HuH-7 (cell line): ENCODE results near the gene CAMK1D.

Experiments used
- DNase-seq: peaks from one replicate; pipeline ENCODE4 v3.0.0; 2011; ENCODE audit warnings: low spot score

CAMK1D gene

DNA sequence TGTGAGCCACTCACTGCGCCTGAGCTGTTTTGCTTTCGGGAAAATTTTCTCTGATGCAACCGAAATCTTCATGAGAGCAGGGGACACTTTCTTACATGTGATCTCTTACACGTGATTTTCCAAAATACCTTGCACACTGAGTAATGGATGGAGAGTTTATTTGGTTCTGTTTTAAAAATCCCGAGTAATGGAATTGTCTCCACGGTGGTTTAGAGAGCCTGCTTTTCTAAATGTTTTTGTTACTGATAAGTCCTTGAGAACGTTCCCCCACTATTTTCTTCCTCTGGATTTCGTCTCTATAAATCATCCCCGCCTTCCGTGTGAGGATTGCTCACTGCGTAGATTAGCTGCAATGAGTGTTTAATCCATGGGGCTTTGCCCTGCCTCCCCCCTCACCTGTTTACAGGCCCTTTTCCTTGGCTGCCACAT is 25.7 kb downstream of the CAMK1D start:
- DNase-seq, result no peak

DNA sequence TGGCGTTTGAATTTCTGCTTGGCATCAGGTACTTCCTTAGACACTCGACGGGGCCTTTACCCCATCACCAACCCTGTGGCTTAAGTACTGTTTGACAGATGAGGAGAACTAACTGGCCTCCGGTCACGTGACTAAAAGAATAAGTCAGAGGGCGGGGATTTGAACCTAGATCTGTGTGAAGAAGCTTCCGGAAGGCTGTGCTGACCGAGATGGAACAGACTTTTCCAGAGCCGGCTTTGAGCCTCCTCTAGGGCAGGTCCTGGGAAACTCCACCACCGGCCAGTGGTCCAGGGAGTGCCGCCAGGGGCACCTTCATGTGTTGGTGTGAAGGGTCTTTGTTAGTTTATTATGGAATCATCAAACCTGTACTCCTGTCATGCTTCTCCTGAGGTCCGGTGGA is 26.9 kb downstream of the CAMK1D start:
- DNase-seq, result no peak

DNA sequence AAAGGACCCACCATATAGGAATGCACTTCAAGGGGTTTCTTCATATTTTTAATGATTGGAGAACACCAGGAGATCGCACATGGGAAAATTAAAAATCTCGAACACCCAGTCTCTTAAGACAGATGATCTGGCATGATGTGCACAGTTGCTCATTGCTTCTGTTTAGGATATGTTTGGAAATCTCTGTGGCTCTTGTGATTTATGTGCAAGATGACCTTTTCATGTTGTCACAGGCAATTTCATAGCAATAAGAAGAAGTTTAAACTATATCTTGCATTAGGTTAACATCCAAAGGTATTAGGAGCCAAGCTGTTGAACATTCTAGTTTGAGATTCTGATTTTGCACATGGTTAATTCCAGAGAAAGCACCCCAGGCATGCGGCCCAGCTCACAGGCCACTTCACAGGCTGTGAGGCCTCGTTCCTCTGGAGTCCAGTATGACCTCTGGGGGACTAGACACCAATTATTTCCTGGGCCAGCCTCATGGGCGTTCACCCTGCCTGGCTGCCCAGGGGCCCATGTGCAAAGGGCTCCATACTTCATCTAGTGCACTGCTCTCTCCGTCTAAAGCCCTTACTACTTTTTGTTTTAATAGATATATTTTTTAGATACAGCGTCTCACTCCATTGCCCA is 28.4 kb downstream of the CAMK1D start:
- DNase-seq, result no peak

DNA sequence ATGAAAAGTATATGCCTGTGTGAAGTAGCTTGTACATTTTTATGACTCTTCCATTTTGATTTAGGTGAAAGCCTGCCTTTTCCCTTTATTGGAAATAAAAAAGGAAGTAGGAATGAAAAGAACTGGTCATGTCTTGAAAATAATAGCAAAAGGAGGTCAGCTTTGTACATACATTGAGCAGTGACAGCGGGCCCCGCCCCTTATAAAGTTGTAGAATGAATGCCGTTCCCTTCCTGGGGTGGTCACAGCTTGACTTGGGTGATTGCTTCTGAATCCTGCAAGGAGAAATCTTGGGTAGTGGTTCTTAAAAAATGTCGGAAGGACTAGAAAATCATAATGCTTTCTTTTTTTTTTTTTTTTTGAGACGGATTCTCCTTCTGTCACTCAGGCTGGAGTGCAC is 31.7 kb downstream of the CAMK1D start:
- no peak for DNase-seq

DNA sequence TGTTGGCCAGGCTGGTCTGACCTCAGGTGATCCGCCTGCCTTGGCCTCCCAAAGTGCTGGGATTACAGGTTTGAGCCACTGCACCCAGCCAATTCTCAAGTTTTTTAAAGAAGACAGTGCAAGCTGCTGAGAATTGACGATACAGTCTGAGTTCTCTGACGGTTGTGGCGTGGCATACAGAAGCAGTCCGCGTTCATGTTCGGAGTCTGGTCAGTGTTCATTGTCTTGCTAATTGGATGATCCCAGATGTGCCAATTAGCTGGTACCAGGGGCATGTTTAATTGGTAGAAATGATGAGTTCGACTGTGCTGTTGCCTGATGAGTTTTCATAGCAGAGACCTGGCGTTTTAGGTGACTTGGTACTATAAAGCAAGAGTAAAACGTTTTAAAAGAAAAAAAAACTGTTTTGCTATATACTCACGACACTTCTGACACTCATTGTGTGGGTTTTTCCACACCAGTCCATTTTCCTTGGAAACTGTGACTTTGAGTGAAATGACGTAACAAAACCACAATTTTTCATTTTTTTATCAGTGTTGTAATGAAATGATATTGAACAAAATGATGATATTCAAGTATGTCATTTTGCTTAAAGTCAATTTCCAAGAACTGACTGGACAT is 32.3 kb downstream of the CAMK1D start:
- DNase-seq, result no peak

DNA sequence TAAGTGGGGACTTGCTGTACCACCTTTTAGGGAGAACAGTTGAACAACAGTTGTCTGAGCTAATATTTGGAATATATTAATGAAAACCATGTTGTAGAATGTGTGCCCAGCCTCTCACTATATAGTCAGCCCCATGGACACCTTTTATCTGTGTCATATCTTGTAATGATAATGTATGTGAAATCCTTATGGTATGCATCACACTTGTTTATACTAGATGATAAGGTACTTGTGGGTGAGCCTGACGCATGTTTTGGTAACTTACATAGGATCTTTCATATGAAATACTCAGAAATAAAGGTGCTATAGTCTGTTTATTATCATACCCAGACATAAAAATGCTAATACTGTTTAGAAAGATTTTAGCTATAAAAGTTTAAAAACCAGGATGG is 32.8 kb downstream of the CAMK1D start:
- no peak for DNase-seq

DNA sequence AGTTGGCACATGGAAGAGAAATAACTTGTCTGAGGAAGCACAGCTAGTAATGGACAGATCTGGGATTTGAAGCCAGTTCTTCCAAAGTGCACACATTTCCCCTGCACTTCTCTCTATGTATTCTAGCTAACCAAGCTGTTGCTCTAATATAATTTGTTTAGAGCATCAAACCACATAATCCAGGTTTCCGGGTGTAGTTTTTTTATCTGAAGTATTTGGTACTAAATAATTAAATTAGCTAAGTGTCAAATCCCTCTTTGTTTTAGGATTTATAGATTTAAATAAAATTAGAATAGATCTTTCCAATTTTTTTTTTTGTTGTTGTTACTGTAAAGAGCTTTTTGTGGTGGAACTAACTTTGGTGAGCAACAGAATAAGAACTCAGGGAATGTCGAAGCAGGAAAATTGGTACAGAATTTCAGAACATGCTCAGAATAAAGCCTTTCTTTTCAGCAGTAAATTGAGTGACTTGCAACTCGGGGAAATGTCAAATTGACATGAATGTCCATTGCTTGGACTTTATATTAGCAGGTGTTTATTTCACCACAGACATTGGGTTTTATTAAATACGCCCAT is 33.7 kb downstream of the CAMK1D start:
- no peak for DNase-seq

DNA sequence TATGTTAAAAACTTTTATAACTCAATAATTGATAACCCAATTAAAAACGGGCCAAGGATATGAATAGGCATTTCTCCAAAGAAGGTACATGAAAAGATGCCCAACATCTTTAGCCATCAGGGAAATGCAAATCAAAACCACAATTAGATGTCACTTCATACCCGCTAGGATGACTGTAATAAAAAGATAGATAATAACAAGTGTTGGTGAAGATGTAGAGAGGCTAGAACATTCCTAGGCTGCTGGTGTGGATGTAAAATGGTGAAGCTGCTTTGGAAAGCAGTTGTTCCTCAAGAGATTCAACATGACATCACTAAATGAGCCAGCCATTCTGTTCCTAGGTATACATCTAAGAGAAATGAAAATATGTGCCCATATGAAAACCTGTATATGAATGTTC is 35.6 kb downstream of the CAMK1D start:
- no peak for DNase-seq

DNA sequence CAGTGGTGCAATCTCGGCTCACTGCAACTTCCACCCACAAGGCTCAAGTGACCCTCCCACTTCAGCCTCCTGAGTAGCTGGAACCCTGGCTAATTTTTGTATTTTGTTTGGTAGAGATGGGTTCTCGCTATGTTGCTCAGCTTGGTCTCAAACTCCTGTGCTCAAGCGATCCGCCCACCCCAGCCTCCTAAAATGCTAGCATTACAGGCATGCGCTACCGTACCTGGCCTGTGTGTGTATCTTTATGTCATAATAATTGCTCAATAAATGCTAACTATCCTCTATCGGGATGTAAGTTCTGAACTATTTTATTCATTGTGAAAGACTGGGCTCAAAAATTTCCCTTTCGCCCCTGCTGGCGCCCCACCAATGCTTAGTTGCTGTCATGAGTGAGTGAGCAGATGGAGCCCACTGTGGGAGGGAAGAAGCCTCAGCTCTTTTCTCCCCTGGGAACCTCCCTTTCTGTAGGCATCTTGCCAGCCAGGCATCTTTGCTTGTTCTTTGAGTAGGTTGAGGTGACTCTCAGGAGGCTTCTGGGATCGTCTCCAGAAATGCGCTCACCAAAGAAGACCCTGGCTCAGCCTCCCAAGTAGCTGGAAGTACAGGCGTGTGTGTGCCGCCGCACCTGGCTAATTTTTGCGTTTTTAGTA is 38.3 kb downstream of the CAMK1D start:
- no peak for DNase-seq

DNA sequence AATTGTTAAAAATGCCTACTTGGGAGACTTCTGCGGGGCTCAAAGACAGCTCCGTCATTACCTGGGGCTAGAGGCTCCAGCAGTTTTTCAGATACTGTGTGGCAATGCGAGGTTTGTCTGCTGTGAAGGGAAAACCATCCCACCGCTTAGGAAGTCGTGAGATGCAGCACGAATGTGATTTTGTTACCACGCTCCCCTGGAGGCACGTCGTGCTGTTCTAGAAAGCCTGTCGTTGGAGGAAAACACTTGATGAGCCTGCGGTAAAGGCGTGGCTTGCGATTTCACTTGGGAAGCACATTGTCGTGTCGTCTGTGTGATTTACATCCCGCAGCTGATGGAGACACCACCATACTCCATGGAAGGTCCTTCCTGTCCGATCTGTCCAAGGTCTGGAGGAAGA is 39.3 kb downstream of the CAMK1D start:
- no peak for DNase-seq

DNA sequence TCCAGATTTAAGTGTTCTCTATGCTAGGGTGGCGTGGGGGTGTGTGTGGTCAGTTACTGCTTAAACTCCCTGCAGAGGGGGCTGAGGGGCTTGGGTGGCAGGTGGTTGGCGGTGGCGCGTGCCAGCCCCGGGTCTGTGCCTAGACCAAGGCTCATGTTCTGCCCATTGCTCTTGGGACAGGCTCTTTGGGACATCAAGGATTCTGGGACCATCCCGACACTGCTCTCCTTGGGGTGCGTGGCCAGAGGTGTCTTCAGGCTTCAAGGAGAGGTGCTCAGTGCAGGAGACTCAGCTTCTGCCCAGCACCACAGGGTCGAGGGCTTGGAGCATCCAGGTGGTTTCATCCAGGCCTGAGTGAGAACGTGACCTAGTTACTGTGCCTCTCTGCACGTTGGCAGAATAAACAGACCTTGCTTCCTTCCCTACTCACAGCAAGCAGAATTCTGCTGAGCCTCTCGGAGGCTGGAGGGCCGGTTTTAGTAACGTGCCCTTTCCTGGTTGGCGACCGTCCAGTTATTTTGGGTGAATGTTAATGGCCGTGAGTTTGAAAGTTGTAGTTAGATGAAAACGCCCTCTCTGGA is 39.9 kb downstream of the CAMK1D start:
- DNase-seq, result no peak

DNA sequence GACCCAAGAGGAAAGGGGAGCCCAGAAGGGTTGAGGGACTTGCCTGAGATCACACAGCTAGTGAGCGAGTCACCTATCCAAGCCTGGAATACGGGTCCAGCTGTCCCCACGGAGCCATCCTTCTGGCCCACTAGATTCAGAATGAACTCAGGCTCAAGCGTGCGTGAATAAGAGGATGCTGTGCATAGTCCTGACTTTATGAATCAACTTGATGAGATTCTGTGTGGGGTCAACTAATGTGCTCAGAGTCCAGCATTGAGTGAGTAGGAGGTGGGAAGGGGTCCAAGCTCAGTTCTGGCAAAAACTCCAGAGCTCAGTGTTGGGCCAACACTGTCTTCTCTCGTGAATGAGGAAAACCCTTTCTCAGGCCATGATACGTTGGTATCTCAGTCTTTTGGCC is 41.4 kb downstream of the CAMK1D start:
- DNase-seq, result no peak

DNA sequence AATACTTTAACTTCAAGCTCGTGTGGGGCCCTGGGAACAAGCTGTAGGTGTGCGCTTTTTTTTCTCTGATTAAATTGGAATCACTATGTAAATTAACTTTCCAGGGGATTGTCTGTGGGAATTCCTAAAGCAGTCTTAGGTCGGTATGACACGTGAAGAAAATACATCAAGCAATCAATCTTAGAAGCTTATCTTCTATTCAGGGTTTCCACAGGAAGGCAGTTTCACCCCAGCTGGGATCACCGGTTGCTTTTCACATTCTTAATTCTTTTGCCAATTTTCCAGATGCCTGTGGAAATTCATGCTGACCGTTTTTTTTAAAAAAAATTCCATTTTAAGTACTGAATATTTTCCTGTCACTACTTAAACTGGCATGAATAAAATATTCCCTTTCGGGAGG is 41.9 kb downstream of the CAMK1D start:
- DNase-seq, result no peak

DNA sequence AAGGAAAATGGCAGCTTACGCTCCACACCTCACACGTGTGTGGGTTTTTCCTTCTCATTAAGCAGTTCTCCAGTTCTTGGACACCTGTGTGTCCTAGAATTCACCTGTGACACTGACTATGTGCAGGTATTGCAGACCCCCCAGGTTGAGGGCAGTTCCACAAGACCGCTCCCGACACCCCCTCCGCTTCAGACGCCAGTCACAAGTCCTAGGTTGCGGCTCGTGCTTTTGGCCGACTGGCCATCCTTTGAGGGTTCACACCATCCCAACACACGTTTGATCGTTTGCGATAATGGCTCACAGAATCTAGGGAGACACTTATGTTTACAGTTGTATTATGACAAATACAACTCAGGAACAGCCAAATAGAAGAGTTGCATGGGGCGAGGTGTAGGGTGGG is 44.5 kb downstream of the CAMK1D start:
- no peak for DNase-seq

DNA sequence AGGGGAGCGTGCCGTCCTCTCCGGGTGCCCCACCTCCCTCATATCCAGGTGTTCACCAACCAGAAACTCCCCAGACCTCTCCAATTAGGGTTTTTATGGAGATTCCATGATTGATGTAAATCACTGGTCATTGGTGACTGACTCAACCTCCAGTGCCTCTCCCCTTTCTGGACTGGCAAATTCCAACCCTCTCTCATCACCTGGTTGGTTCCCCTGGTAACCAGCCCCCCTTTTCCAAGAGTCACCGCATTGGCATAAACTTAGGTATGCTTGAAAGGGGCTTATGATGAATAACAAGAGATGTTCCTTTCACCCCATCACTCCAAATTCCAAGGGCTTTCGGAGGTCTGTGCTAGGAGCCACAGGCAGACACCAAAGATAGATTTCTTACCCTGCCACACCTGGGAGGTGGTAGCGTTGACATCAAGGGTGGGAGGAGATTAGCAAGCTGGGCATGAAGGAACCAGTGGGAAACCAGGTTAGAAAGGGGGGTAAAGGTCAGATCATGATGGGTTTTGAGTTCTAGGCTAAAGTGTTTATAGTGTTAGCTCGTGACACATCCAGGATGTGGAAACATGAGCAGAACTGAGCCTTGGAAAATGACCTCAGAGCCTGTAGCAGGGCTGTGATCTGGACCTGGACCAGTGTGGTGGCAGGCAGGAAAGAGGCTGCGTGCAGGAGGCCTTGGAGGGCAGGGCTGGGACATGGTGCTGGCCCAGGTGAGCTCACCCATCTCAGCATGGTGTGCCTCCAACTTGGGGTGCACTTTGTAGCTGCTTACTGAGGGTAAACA is 45.1 kb downstream of the CAMK1D start:
- DNase-seq, result no peak

DNA sequence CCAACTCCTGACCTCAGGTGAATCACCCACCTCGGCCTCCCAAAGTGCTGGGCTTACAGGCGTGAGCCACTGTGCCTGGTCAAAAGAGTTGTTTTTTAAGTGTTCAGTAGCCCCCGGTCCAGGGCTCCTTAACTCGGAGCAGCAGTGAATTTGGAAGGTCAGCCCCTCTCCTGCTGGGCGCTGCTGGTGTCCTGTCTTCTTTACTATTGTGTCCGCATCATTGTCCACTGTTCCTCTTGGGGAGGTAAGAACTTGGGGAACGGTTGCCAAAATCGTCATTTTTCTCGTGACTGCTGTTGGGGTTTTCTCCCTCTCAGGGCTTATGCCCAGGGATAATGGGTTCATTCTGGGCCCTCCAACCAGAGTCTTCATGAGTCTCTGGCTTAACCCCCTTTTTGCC is 46.7 kb downstream of the CAMK1D start:
- DNase-seq, result no peak

DNA sequence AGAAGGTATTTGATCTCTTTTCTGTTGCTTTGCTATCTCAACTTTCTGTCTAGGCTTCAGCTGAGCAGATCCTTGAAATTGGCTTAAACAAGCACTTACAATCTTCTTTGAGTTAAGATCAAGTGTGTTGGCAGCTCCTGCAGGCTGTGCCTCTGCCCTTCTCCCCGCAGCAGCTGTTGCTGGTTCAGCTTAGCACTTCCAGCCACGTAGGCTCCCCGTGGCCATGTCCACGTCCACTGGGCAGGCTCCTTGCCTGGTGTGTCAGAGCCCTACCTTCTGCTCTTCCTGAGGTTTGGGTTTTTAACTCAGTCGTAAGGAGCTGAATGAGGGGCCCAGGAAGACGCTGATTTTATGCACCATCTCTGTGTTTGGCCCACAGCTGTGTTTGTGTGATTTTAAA is 47.2 kb downstream of the CAMK1D start:
- DNase-seq, result no peak

DNA sequence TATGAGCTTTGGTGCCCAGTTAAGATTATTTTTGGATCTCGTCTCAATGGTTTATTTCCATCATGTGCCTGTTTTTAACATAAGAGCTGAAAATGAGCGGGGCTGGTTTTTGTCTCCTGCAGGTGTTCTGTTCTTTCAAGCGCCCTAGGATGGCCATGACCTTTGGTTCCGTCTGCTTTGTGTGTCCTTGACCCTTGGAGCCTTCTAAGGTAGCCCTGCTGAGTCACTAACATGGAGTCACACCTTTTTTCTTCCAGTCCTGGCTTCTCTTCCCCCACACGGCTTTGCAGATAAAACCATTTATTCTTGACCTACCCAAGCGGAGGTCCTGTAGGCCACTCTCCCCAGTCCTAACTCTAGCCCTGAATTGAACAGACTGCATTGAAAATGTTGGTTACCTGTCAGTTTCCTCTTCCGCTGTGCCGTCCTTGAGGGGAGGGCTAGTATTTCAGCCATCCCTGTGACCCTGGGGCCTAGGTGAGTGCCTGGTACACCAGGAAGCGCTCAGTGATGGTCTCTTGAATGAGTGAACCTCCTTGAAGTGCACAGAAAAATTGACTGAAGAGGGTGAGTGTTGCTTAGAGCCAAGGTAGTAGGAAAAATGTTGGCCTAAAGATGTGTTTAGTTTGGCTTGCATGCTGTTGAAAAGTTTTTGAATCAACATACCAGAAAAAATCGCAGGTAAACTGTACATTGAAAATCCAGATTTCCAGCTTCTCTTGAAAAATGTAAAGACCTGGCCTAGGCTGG is 48.0 kb downstream of the CAMK1D start:
- DNase-seq, result no peak

DNA sequence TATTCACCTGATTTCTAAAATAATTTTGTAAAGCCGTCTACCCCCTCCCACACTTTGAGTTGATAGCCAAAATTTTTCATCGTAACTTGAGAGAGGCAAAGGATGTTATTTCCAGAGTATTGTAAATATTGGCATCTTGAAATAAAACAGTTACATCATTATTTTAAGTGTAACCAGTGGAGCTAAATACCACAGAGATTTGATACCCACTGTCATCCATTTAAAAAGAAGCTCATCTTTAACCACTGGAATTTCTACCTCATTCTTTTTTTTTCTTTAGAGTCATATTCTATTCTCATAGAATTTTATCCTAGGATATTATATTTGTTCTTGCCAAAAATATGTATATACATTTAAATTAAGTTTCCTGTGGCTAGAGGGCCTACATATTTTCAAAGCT is 48.6 kb downstream of the CAMK1D start:
- no peak for DNase-seq

DNA sequence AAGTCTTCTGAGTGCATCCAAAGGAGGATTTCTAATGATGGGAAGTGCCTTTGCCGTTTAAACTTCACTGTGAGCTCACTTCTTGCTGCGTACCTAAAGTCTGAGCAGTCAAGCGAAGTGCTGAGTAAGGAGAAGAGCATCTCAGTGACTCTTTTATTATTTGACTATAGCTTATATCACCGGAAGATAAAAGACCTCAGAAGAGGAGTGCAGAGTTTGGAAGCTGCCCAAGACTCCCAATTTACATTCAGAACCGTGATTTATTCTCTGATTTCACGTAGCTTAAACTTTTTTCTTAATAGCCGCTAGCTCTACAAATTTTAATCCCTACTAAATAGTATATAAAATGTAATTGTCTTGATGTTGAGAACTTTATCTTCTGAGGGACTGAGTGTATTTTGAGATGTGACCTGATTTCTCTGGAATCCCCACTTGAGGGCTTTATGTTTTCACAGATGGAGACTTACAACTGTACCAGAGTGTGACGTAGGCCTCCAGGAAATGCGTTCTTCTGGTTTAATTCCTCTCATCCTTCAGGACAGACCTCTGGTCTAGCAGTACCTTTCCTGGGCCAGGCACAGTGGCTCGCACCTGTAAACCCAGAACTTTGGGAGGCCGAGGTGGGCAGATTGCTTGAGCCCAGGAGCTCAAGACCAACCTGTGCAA is 51.1 kb downstream of the CAMK1D start:
- DNase-seq, result no peak

DNA sequence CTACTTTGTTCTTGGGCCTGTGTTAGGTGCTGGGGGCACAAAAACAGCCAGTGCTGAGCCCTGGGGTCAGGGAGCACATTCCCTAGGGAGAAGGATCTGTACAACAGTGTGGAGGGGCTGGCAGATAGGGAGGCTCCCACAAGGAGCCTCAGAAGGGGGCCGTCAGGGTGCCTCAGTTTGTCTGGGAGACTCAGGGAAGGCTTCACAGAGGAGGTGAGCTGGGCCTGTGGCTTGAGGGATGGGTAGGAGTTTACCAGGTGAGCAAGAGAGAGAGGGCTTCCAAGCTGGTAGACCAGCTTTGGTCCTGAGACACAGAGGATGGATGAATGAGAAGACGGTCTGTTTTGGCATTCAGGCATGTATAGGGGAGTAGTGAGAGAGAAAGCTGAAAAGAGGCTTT is 52.1 kb downstream of the CAMK1D start:
- DNase-seq, result no peak
